OCI-LY3 (cell line): ENCODE results near the gene ESRP2.

Source experiments
- EZH2phosphoT487 ChIP-seq: fragments of 200-600 bp; shearing (Covaris generic); IDR thresholded peaks from 2 replicates; pipeline ENCODE4 v1.6.1; 2018; ENCODE audit warnings: antibody characterized with exemption, mixed run types, low read depth
- TF ChIP-seq, protein P1 (sequence below): fragments of 200-600, 300-600 bp; sonication (generic); IDR thresholded peaks from 2 replicates; pipeline ENCODE4 v1.5.1; 2014; ENCODE audit warnings: antibody characterized with exemption, low read length, low read depth

DNA sequence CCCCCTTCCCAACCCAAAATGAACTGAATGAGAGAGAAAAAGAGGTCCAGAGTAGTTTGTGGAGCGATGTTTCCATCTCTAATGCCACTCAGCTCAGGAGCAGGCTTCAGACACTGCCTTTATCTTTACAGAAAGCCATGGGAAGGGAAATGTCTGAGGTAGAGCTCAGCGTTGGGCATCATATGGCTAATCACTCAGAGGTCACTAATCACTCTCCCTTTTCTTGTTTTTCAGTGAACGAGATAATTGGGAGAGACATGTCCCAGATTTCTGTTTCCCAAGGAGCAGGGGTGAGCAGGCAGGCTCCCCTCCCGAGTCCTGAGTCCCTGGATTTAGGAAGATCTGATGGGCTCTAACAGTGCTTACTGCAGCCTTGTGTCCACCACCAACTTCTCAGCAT, 9.8 kb downstream of the ESRP2 start:
- no peak for TF ChIP-seq EZH2phosphoT487
- TF ChIP-seq, protein P1, sequence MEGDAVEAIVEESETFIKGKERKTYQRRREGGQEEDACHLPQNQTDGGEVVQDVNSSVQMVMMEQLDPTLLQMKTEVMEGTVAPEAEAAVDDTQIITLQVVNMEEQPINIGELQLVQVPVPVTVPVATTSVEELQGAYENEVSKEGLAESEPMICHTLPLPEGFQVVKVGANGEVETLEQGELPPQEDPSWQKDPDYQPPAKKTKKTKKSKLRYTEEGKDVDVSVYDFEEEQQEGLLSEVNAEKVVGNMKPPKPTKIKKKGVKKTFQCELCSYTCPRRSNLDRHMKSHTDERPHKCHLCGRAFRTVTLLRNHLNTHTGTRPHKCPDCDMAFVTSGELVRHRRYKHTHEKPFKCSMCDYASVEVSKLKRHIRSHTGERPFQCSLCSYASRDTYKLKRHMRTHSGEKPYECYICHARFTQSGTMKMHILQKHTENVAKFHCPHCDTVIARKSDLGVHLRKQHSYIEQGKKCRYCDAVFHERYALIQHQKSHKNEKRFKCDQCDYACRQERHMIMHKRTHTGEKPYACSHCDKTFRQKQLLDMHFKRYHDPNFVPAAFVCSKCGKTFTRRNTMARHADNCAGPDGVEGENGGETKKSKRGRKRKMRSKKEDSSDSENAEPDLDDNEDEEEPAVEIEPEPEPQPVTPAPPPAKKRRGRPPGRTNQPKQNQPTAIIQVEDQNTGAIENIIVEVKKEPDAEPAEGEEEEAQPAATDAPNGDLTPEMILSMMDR, result no peak
